T-cell (primary cell): ENCODE results near the gene ATG9B. TPM values are rescaled to one million over a fixed set of nuclear protein-coding genes. Genes with fewer than 3 reads are reported as not detected.

ENCODE experiments used
- ATAC-seq, 4 experiments: fragments of 200-7000 bp in 3 of 4; fragments of 150-1000 bp in 1 of 4; cut with Tn5 transposase; replicated peaks in 1 of 4; 1 replicate in 3 of 4; 2 replicates in 1 of 4; pipeline ENCODE4 v1.10.0; 2021; ENCODE audit warnings: moderate library complexity in 3 of 4, mild to moderate bottlenecking in 2 of 4, moderate number of reproducible peaks in 1 of 4
- CTCF ChIA-PET, 2 donors: fragments of 300-600 bp; sonication (Branson Sonifier 250); formaldehyde crosslinking; loops; one replicate each; lab custom pipeline; 2022; ENCODE audit warnings: antibody characterized with exemption in 2 of 2; lab: Charles Lee
- POLR2A ChIA-PET, 2 donors: fragments of 300-600 bp; sonication (Branson Sonifier 250); formaldehyde crosslinking; loops; one replicate each; lab custom pipeline; 2022; ENCODE audit warnings: antibody characterized with exemption in 2 of 2; lab: Charles Lee
- DNase-seq, 35 experiments: peaks; one replicate each; pipeline versions ENCODE4 v3.0.0 to v3.0.0-alpha.2; 2013 to 2023
- H3K27ac ChIP-seq: one replicate; pipeline ENCODE4 v1.5.1; 2013; ENCODE audit warnings: low read length
- H3K27me3 ChIP-seq, 2 experiments: replicated peaks in 1 of 2; 1 replicate in 1 of 2; 2 replicates in 1 of 2; pipeline versions ENCODE4 v1.6.1 to v1.7.0; 2013; ENCODE audit warnings: low read length in 1 of 2, mixed read lengths in 1 of 2; ENCODE audit not compliant: control insufficient read depth in 2 of 2, insufficient read depth in 2 of 2; ENCODE audit errors: extremely low read depth in 1 of 2
- H3K36me3 ChIP-seq, 2 donors: 1 replicate in 1 of 2; 2 replicates in 1 of 2; pipeline versions ENCODE4 v1.6.1 to v1.7.0; 2013; ENCODE audit warnings: low read length in 1 of 2; ENCODE audit not compliant: control insufficient read depth in 2 of 2, insufficient read depth in 1 of 2; ENCODE audit errors: extremely low read depth in 1 of 2
- H3K4me1 ChIP-seq, 2 experiments: 1 replicate in 1 of 2; 2 replicates in 1 of 2; pipeline versions ENCODE4 v1.6.1 to v1.7.0; 2013; ENCODE audit warnings: low read length in 2 of 2, mixed read lengths in 1 of 2; ENCODE audit not compliant: insufficient read depth in 2 of 2, control insufficient read depth in 1 of 2; ENCODE audit errors: extremely low read depth in 1 of 2
- H3K4me3 ChIP-seq, 2 donors: 1 replicate in 1 of 2; 2 replicates in 1 of 2; pipeline versions ENCODE4 v1.5.1 to v1.7.0; 2013; ENCODE audit warnings: mild to moderate bottlenecking in 2 of 2, low read length in 1 of 2, moderate library complexity in 1 of 2; ENCODE audit not compliant: control insufficient read depth in 1 of 2; ENCODE audit errors: extremely low read depth in 1 of 2
- H3K9me3 ChIP-seq: 2 replicates; pipeline ENCODE4 v1.7.0; 2013
- H3K27ac Mint-ChIP-seq, 2 donors: one replicate each; pipeline ENCODE4 v1.8.0; 2020 to 2021; ENCODE audit warnings: mild to moderate bottlenecking in 2 of 2, mixed read lengths in 2 of 2
- H3K27me3 Mint-ChIP-seq, 2 donors: one replicate each; pipeline ENCODE4 v1.8.0; 2021 to 2022; ENCODE audit warnings: mixed read lengths in 2 of 2
- H3K36me3 Mint-ChIP-seq: one replicate; pipeline ENCODE4 v1.8.0; 2021; ENCODE audit warnings: mixed read lengths
- H3K4me1 Mint-ChIP-seq, 3 donors: one replicate each; pipeline ENCODE4 v1.8.0; 2020 to 2022; ENCODE audit warnings: mixed read lengths in 3 of 3, mild to moderate bottlenecking in 1 of 3
- H3K4me3 Mint-ChIP-seq, 3 donors: one replicate each; pipeline ENCODE4 v1.8.0; 2020 to 2022; ENCODE audit warnings: mild to moderate bottlenecking in 3 of 3, mixed read lengths in 3 of 3, moderate library complexity in 3 of 3
- H3K9me3 Mint-ChIP-seq, 3 donors: one replicate each; pipeline ENCODE4 v1.8.0; 2020 to 2022; ENCODE audit warnings: mixed read lengths in 3 of 3
- WGBS: methylation state at CpG from one replicate; pipeline ENCODE4 v1.1.5; 2013; ENCODE audit warnings: missing lambda C conversion rate; ENCODE audit not compliant: insufficient coverage; 5-methylcytosine and 5-hydroxymethylcytosine counted together
- total RNA-seq, 35 experiments: library from RNA in 6 of 35; stranded (reverse) in 6 of 35; fragments of 120-200 nt in 1 of 35; gene quantifications; one replicate each; pipeline versions ENCODE4 v1.2.1 to v1.2.4 and lab custom pipeline; 2013 to 2026

ATG9B gene
- total RNA-seq, 5 donors from 2014 or later (not counting 1 experiment from before 2014, with no cell fraction given) = 24.0 to 37.0 (median 31.8) TPM

DNA sequence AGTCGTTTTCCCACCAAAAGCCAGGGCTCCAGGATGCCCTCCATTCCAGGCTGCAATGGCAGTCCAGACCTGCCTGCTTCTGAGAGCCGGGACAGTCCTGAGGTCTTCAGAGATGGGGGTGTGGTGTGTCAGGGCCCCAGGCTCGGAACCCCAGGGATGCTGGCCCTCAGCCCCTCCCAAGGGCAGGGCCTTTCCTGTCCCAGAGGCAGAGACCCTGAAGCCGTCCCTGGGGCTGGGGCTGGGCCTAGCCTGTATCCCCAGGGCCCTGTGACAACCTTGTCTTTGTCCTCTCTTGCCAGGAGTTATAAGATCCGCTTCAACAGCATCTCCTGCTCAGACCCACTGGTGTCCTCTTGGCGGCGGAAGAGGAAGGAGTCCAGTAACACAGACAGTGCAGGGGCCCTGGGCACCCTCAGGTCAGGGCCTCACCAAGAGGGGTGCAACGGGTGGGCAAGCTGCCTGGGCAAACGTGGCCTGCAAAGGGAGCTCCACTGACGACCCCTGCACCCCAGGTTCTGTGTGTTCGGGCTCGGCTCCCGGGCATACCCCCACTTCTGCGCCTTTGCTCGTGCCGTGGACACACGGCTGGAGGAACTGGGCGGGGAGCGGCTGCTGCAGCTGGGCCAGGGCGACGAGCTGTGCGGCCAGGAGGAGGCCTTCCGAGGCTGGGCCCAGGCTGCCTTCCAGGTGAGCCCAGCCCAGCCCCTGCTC, 17.5 kb downstream of the ATG9B start:
- H3K4me1 ChIP-seq = peaks cover 28 to 54% of the 10 kb centered on the region in 2 experiments
- peak overlapping the region in 1 of 3 donors; percentile 76 for H3K4me3 Mint-ChIP-seq
- ChIA-PET POLR2A (no interaction called here), CTCF (interaction anchor here in 1 of 2 donors (0.6 kb wide), 1 partner anchor 78 kb away, joined by 4 read pairs; no protein-coding TSS in a partner anchor)
- 92% methylated on average over 20 of the region's 23 CpGs for WGBS
- no peaks in the 10 kb centered on the region for H3K27me3 Mint-ChIP-seq
- H3K36me3 ChIP-seq = no peaks in the 10 kb centered on the region
- H3K27me3 ChIP-seq = no peaks in the 10 kb centered on the region
- H3K9me3 ChIP-seq = no peaks in the 10 kb centered on the region
- H3K27ac ChIP-seq = peak overlapping the region; percentile 78
- H3K36me3 Mint-ChIP-seq = no peaks in the 10 kb centered on the region
- DNase-seq = no peak
- no peak for ATAC-seq
- peaks cover 36 to 56% (median 41%) of the 10 kb centered on the region in 3 donors for H3K4me1 Mint-ChIP-seq
- H3K27ac Mint-ChIP-seq = peak overlapping the region in 1 of 2 donors; percentile 16
- H3K9me3 Mint-ChIP-seq = no peaks in the 10 kb centered on the region
- no peak overlapping the region for H3K4me3 ChIP-seq

DNA sequence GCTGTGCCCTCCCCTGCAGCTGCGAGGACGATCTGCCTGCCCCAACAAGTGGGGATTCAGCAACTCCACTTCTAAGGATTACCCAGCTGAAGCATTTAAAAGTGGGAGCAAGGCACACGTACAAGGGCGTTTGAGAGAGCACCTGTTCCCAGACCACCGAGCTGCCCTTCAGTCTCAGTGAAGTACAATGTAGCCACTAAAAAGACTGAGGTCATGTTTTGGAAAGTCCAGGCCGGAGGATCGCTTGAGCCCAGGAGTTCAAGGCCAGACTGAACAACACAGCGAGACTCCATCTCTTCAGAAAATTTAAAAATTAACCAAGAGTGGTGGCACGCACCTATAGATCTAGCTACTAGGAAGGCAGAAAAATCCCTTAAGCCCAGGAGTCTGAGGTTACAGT, 18.7 kb downstream of the ATG9B start:
- ChIA-PET CTCF (interaction anchor here in 1 of 2 donors (0.5 to 1.1 kb wide), 2 partner anchors 19 to 42 kb away, joined by 3 to 5 read pairs; no protein-coding TSS in a partner anchor), POLR2A (no interaction called here)
- Mint-ChIP-seq H3K27ac (peak overlapping the region; percentile 46 to 59), H3K4me3 (peak overlapping the region in 1 of 3 donors; percentile 41), H3K9me3 (no peaks in the 10 kb centered on the region), H3K27me3 (no peaks in the 10 kb centered on the region), H3K36me3 (no peaks in the 10 kb centered on the region), H3K4me1 (peaks cover 28 to 49% (median 34%) of the 10 kb centered on the region in 3 donors)
- H3K27ac ChIP-seq = no peak overlapping the region
- H3K27me3 ChIP-seq = no peaks in the 10 kb centered on the region
- 79% methylated on average over 5 of the region's 9 CpGs for WGBS
- ATAC-seq (no peak), DNase-seq (no peak)
- peaks cover 23 to 48% of the 10 kb centered on the region in 2 experiments for H3K4me1 ChIP-seq
- H3K4me3 ChIP-seq = no peak overlapping the region
- no peaks in the 10 kb centered on the region for H3K9me3 ChIP-seq
- peaks cover 0 to 4% of the 10 kb centered on the region in 2 donors for H3K36me3 ChIP-seq

DNA sequence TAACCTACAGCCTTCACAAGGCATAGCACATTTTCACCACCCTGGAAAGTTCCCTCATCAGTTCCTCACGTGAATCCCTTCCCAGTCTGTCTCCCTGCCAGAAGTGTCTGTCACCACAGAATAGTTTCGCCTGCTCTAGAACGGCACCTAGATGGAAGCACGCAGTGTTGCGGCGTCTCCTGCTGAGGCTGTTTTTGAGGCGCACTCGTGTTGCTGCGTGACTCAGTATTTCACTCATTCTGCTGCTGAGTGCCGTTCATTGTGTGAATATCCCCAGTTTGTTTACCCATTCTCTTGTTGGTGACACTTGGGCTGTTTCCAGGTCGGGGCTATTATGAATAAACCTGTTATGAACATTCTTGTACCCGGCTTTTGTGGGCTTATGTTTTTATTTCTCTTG, 20.7 kb downstream of the ATG9B start:
- H3K9me3 Mint-ChIP-seq = no peaks in the 10 kb centered on the region
- H3K4me3 ChIP-seq = no peak overlapping the region
- ChIA-PET CTCF (no interaction called here), POLR2A (interaction anchor here in 1 of 2 donors (0.6 kb wide), 1 partner anchor 637 kb away, joined by 3 read pairs; no protein-coding TSS in a partner anchor)
- peaks cover 0 to 4% of the 10 kb centered on the region in 2 donors for H3K36me3 ChIP-seq
- H3K4me3 Mint-ChIP-seq = no peak overlapping the region
- ATAC-seq (no peak), DNase-seq (no peak)
- no peak overlapping the region for H3K27ac Mint-ChIP-seq
- H3K27me3 ChIP-seq = peaks cover 0 to 5% of the 10 kb centered on the region in 2 experiments
- peaks cover 21 to 48% of the 10 kb centered on the region in 2 experiments for H3K4me1 ChIP-seq
- no peak overlapping the region for H3K27ac ChIP-seq
- H3K27me3 Mint-ChIP-seq = no peaks in the 10 kb centered on the region
- H3K4me1 Mint-ChIP-seq = peaks cover 24 to 46% (median 33%) of the 10 kb centered on the region in 3 donors
- WGBS = 93% methylated on average over 9 of the region's 12 CpGs
- no peaks in the 10 kb centered on the region for H3K9me3 ChIP-seq
- no peaks in the 10 kb centered on the region for H3K36me3 Mint-ChIP-seq

DNA sequence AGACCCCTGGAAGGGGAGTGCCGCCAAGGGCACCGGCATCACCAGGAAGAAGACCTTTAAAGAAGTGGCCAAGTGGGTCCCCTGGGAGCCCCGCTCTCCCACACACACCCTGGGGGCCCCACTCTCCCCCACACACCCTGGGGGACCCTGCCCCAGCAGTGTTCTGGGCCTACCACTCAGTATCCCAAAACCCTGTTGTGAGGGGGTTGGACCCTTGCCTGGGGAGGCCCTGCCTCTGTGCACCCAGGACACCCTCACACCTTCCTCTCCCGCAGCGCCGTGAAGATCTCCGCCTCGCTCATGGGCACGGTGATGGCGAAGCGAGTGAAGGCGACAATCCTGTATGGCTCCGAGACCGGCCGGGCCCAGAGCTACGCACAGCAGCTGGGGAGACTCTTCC, 22.7 kb downstream of the ATG9B start:
- CTCF ChIA-PET = no interaction called here
- no peak for DNase-seq
- Histone ChIP-seq H3K4me1 (peaks cover 17 to 48% of the 10 kb centered on the region in 2 experiments), H3K36me3 (peaks cover 0 to 4% of the 10 kb centered on the region in 2 donors), H3K4me3 (no peak overlapping the region), H3K9me3 (no peaks in the 10 kb centered on the region), H3K27ac (no peak overlapping the region), H3K27me3 (peaks cover 0 to 23% of the 10 kb centered on the region in 2 experiments)
- H3K27ac Mint-ChIP-seq = no peak overlapping the region
- H3K4me3 Mint-ChIP-seq = no peak overlapping the region
- H3K27me3 Mint-ChIP-seq = peaks cover 0 to 4% of the 10 kb centered on the region in 2 donors
- WGBS = over 99% methylated on average over 11 of the region's 16 CpGs
- H3K9me3 Mint-ChIP-seq = no peaks in the 10 kb centered on the region
- peaks cover 24 to 48% (median 34%) of the 10 kb centered on the region in 3 donors for H3K4me1 Mint-ChIP-seq
- no peaks in the 10 kb centered on the region for H3K36me3 Mint-ChIP-seq
- POLR2A ChIA-PET = no interaction called here
- ATAC-seq = no peak

DNA sequence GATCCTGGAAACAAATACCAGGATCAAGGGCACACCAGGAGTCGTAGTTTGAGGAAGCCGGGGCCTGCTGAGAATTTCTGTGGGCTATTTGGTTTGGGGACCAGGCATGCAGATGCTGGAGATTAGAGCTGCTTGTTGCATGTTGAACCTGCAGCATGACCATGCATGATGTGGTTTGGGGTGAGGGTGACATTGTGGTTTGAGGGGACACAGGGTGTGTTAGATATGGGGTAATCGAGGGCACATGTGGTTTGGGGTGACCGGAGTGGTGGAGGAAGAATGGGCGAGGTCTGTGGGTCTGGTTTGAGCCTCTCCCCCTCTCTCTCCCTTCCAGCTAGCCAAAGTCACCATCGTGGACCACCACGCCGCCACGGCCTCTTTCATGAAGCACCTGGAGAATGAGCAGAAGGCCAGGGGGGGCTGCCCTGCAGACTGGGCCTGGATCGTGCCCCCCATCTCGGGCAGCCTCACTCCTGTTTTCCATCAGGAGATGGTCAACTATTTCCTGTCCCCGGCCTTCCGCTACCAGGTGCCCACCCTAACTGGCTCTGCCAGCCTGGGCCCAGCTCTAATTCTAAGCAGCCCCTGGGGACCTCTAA, 23.3 kb downstream of the ATG9B start:
- H3K9me3 Mint-ChIP-seq = no peaks in the 10 kb centered on the region
- ChIA-PET POLR2A (no interaction called here), CTCF (no interaction called here)
- no peaks in the 10 kb centered on the region for H3K9me3 ChIP-seq
- H3K36me3 Mint-ChIP-seq = no peaks in the 10 kb centered on the region
- peaks cover 0 to 4% of the 10 kb centered on the region in 2 donors for H3K36me3 ChIP-seq
- no peak for ATAC-seq
- DNase-seq = no peak
- H3K27me3 Mint-ChIP-seq = peaks cover 0 to 4% of the 10 kb centered on the region in 2 donors
- peaks cover 0 to 27% of the 10 kb centered on the region in 2 experiments for H3K27me3 ChIP-seq
- no peak overlapping the region for H3K27ac Mint-ChIP-seq
- H3K4me1 Mint-ChIP-seq = peaks cover 23 to 45% (median 28%) of the 10 kb centered on the region in 3 donors
- peaks cover 17 to 50% of the 10 kb centered on the region in 2 experiments for H3K4me1 ChIP-seq
- no peak overlapping the region for H3K4me3 Mint-ChIP-seq
- 90% methylated on average over 10 of the region's 13 CpGs for WGBS
- H3K27ac ChIP-seq = no peak overlapping the region
- no peak overlapping the region for H3K4me3 ChIP-seq

DNA sequence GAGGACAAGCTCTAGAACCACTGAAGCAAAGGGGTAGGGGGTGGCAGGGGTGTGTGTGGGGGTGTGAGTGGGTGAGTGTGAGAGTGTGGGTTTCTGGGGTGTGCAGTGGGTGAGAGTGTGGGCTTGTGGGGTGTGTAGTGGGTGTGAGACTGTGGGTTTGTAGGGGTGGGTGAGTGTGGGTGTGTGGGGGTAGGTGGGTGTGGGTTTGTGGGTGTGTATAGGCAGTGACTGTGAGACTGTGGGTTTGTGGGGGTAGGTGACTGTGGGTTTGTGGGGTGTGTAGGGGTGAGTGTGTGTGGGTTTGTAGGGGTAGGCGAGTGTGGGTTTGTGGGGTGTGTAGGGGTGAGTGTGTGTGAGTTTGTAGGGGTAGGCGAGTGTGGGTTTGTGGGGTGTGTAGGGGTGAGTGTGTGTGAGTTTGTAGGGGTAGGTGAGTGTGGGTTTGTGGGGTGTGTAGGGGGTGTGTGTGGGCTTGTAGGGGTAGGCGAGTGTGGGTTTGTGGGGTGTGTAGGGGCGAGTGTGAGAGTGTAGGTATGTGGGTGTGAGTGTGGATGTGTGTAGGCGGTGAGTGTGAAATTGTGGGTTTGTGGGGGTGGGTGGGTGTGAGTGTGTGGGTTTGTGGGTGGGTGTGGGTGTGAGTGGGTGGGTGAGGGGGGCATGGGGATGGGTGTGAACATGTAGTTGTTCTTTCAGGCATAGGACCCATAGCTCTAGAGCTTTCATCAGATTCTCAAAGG, 24.6 kb downstream of the ATG9B start:
- H3K27ac Mint-ChIP-seq = no peak overlapping the region
- Histone ChIP-seq H3K4me1 (peaks cover 21 to 57% of the 10 kb centered on the region in 2 experiments), H3K36me3 (peaks cover 0 to 4% of the 10 kb centered on the region in 2 donors), H3K4me3 (no peak overlapping the region), H3K27me3 (peaks cover 0 to 29% of the 10 kb centered on the region in 2 experiments), H3K9me3 (no peaks in the 10 kb centered on the region), H3K27ac (peak overlapping the region; percentile 29)
- ChIA-PET POLR2A (interaction anchor here in 1 of 2 donors (0.6 kb wide), 1 partner anchor 54 kb away, joined by 4 read pairs; no protein-coding TSS in a partner anchor), CTCF (interaction anchor here (0.6 to 0.9 kb wide), 3 partner anchors 19 to 20 kb away, joined by 3 to 5 read pairs (median 3); no protein-coding TSS in a partner anchor)
- H3K4me1 Mint-ChIP-seq = peaks cover 29 to 42% (median 34%) of the 10 kb centered on the region in 3 donors
- no peaks in the 10 kb centered on the region for H3K36me3 Mint-ChIP-seq
- ATAC-seq (peak in 1 of 4 experiments; percentile 33), DNase-seq (no peak)
- peak overlapping the region in 1 of 3 donors; percentile 52 for H3K4me3 Mint-ChIP-seq
- no peaks in the 10 kb centered on the region for H3K9me3 Mint-ChIP-seq
- H3K27me3 Mint-ChIP-seq = peaks cover 0 to 4% of the 10 kb centered on the region in 2 donors
- WGBS = 25% methylated on average over 3 of the region's 5 CpGs
